NT2/D1 (cell line): ENCODE measurements around the gene FUT1.

Source experiments
- DNase-seq: peaks from one replicate; pipeline ENCODE4 v3.0.0-alpha.2; 2011; ENCODE audit warnings: low read depth, low spot score
- H3K27me3 ChIP-seq: 2 replicates; pipeline ENCODE4 v1.6.0; 2011; ENCODE audit warnings: mild to moderate bottlenecking; ENCODE audit not compliant: insufficient read length, insufficient read depth
- H3K36me3 ChIP-seq: 2 replicates; pipeline ENCODE4 v1.6.1; 2011; ENCODE audit warnings: mild to moderate bottlenecking, low read length, mixed read lengths; ENCODE audit not compliant: insufficient read depth, insufficient read length
- H3K4me1 ChIP-seq: 2 replicates; pipeline ENCODE4 v1.5.1; 2011; ENCODE audit not compliant: insufficient read depth, insufficient read length
- H3K4me3 ChIP-seq: 2 replicates; pipeline ENCODE4 v1.5.1; 2011; ENCODE audit warnings: low read depth; ENCODE audit not compliant: insufficient read length
- H3K9ac ChIP-seq: 2 replicates; pipeline ENCODE4 v1.6.0; 2011; ENCODE audit warnings: low read depth; ENCODE audit not compliant: insufficient read length
- H3K9me3 ChIP-seq: 2 replicates; pipeline ENCODE4 v1.5.1; 2011; ENCODE audit warnings: mild to moderate bottlenecking, low read length; ENCODE audit not compliant: insufficient read depth
- SUZ12 ChIP-seq: IDR thresholded peaks from 2 replicates; pipeline ENCODE4 v1.6.1; 2011; ENCODE audit not compliant: insufficient read length, insufficient read depth; ENCODE audit errors: extremely low read depth
- YY1 ChIP-seq: IDR thresholded peaks from 2 replicates; pipeline ENCODE4 v1.6.1; 2011; ENCODE audit not compliant: insufficient read length, insufficient read depth
- ZNF274 ChIP-seq: IDR thresholded peaks from 2 replicates; pipeline ENCODE4 v1.6.1; 2011; ENCODE audit warnings: mild to moderate bottlenecking, low read depth, low read length

Gene FUT1

DNA sequence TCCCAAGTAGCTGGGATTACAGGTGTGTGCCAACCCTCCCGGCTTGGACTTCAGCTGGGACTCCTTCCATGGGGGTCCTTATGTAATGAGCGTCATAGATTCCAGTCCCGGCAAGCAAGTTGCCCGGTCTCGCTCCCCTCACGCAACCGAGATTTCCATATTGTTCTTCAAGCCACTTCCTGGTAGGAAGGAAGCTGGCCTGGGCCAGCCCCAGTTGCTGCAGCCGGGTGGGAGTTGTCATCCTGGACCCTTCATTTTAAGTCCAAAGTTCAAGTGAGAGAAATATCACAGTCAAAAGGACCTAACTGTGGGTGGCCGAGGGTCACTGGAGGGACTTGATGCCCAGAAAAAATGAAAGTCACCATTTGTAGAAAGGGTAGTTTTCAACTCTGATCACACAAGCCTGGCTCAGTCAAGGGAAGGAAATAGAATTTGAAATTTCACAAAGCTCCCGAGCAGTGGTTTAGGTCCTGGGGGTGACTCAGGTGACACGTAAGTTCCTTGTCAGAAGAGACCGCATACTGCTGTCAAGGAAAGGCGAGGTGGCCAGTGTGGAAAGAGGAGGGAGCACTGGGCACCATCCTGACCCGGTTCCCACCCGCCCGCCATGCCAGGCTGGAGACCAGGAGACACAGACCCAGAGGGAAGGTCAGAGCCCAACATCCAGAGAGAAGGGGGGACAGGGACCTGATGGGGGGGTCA is 8.2 kb upstream of the FUT1 start:
- no peak for DNase-seq
- Histone ChIP-seq H3K36me3 (no peaks in the 10 kb centered on the region), H3K27me3 (peaks cover 4% of the 10 kb centered on the region), H3K9me3 (no peaks in the 10 kb centered on the region), H3K4me1 (peaks cover 11% of the 10 kb centered on the region), H3K9ac (no peak overlapping the region), H3K4me3 (no peak overlapping the region)
- no peak for TF ChIP-seq SUZ12
- no peak for TF ChIP-seq ZNF274
- TF ChIP-seq YY1 = no peak

DNA sequence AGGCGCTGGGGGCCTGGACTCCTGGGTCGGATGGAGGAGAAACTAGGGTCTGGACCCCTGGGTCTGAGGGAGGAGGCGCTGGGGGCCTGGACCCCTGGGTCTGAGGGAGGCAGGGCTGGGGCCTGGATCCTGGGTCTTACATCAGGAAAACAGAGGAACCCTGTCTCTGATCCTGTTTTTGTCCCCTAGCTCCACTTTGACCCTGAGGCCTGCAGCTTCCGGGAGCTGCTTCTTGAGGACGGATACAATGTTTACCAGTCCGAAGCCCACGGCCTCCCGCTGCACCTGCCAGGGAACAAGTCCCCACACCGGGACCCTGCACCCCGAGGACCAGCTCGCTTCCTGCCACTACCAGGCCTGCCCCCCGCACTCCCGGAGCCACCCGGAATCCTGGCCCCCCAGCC is 5.3 kb upstream of the FUT1 start:
- Histone ChIP-seq H3K4me1 (peaks cover 11% of the 10 kb centered on the region), H3K9me3 (no peaks in the 10 kb centered on the region), H3K27me3 (peaks cover 4% of the 10 kb centered on the region), H3K36me3 (no peaks in the 10 kb centered on the region), H3K4me3 (no peak overlapping the region), H3K9ac (no peak overlapping the region)
- TF ChIP-seq SUZ12 = no peak
- TF ChIP-seq YY1 = no peak
- TF ChIP-seq ZNF274 = no peak
- DNase-seq = no peak

DNA sequence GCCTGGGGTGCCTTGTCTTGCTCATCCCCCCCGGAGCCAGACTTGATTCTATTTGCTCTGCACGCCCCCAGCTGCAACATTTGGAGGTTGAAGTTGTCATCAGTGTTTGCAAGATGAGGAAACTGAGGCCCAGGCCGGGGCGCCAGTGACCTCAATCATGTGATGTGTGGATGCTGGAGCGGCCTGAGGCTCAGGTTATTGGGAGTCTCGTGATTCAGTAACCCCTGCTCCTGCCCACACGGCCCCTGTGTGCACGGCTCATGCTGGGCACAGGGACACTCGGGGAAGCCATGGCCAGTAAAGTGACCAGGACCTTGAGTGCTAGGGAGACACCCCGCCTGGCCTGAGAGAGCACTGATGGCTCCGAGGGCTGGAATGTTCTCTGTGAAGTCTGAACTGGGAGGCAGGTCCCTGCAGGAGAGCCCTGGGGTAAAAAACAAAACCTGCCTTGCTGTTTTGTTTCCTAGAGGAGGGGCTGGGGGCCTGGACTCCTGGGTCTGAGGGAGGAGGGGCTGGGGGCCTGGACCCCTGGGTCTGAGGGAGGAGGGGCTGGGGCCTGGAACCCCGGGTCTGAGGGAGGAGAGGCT is 4.7 kb upstream of the FUT1 start:
- Histone ChIP-seq H3K27me3 (no peaks in the 10 kb centered on the region), H3K36me3 (no peaks in the 10 kb centered on the region), H3K4me1 (peaks cover 11% of the 10 kb centered on the region), H3K4me3 (no peak overlapping the region), H3K9ac (no peak overlapping the region), H3K9me3 (no peaks in the 10 kb centered on the region)
- DNase-seq = no peak
- TF ChIP-seq ZNF274 (no peak), SUZ12 (no peak), YY1 (no peak)

DNA sequence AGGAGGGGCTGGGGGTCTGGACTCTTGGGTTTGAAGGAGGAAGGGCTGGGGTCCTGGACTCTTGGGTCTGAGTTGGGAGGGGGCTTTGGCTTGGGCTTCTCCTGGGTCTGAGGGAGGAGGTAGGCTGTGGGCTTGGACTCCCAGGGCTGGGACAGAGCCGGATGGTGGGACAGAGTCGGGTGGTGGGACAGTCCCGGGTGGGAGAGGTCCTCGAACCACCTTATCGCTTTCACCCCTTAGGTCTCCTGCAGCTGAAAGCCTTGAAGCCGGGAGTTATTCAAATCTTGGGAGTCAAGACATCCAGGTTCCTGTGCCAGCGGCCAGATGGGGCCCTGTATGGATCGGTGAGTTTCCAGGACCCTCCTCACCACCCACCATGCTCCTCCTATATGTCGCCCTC is 4.2 kb upstream of the FUT1 start:
- TF ChIP-seq SUZ12 (no peak), ZNF274 (no peak), YY1 (no peak)
- DNase-seq = no peak
- Histone ChIP-seq H3K9me3 (no peaks in the 10 kb centered on the region), H3K27me3 (no peaks in the 10 kb centered on the region), H3K36me3 (no peaks in the 10 kb centered on the region), H3K4me3 (no peak overlapping the region), H3K4me1 (peaks cover 11% of the 10 kb centered on the region), H3K9ac (no peak overlapping the region)

DNA sequence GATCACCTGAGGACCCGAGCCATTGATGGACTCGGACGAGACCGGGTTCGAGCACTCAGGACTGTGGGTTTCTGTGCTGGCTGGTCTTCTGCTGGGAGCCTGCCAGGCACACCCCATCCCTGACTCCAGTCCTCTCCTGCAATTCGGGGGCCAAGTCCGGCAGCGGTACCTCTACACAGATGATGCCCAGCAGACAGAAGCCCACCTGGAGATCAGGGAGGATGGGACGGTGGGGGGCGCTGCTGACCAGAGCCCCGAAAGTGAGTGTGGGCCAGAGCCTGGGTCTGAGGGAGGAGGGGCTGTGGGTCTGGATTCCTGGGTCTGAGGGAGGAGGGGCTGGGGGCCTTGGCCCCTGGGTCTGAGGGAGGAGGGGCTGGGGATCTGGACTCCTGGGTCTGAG is 3.8 kb upstream of the FUT1 start:
- no peaks in the 10 kb centered on the region for H3K36me3 ChIP-seq
- H3K4me1 ChIP-seq = peaks cover 11% of the 10 kb centered on the region
- no peak for TF ChIP-seq ZNF274
- TF ChIP-seq YY1 = no peak
- TF ChIP-seq SUZ12 = no peak

DNA sequence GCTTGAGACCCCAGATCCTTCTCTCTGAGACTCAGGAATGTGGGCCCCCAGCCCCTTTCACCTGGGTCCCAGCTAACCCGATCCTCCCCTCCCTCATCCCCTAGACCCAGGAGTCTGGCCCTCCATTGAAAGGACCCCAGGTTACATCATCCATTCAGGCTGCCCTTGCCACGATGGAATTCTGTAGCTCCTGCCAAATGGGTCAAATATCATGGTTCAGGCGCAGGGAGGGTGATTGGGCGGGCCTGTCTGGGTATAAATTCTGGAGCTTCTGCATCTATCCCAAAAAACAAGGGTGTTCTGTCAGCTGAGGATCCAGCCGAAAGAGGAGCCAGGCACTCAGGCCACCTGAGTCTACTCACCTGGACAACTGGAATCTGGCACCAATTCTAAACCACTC is 3.3 kb upstream of the FUT1 start:
- H3K36me3 ChIP-seq = no peaks in the 10 kb centered on the region
- H3K27me3 ChIP-seq = no peaks in the 10 kb centered on the region
- H3K4me1 ChIP-seq = peaks cover 11% of the 10 kb centered on the region
- TF ChIP-seq ZNF274 = no peak
- TF ChIP-seq SUZ12 = no peak
- TF ChIP-seq YY1 = no peak
- no peak for DNase-seq
- H3K9ac ChIP-seq = no peak overlapping the region
- no peak overlapping the region for H3K4me3 ChIP-seq
- no peaks in the 10 kb centered on the region for H3K9me3 ChIP-seq

More for the DNA sequence above, 3.8 kb upstream of the FUT1 start:
- Histone ChIP-seq H3K4me3 (no peak overlapping the region), H3K9me3 (no peaks in the 10 kb centered on the region), H3K27me3 (no peaks in the 10 kb centered on the region), H3K9ac (no peak overlapping the region)
- no peak for DNase-seq

DNA sequence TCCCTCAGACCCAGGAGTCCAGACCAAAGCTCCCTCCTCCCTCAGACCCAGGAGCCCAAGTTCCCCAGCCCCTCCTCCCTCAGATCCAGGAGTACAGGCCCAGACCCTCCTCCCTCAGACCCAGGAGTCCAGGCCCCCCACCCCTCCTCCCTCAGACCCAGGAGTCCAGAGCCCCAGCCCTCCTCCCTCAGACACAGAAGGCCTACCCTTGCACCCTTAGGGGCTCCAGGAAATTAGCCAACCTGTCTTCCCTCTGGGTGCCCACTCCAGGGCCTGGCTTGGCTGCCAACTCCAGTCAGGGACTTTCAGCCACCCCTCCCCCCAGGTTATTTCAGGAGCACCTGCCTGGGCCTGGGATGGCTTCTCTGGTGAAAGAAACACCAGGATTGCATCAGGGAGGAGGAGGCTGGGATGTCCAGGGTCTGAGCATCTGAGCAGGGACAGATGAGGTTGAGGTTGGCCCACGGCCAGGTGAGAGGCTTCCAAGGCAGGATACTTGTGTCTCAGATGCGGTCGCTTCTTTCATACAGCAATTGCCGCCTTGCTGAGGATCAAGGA is 2.7 kb upstream of the FUT1 start, which contains the start of gene FGF21:
TSS of gene FGF21 (plus strand) at position 441 of the 558 bp plus-strand sequence. CDS start 713 bp downstream, outside the sequence.
- DNase-seq = no peak
- TF ChIP-seq YY1 = no peak
- TF ChIP-seq SUZ12 = no peak
- TF ChIP-seq ZNF274 = no peak
- Histone ChIP-seq H3K36me3 (peaks cover 6% of the 10 kb centered on the region), H3K4me1 (peaks cover 11% of the 10 kb centered on the region), H3K27me3 (no peaks in the 10 kb centered on the region), H3K4me3 (no peak within 1 kb of the TSS), H3K9ac (no peak within 1 kb of the TSS), H3K9me3 (no peaks in the 10 kb centered on the region)
